Stimulated activated CD8-positive, alpha-beta memory T cell treated with anti-CD3 and anti-CD28 coated beads, Interleukin-2, amount 100 ng/mL, for 1 hour (primary cell): ENCODE data around the gene FRG1.
"Not testable (repeated sequence)": the region's sequence is repeated elsewhere in the genome, so short reads cannot be mapped to it uniquely, and the experiment has no call there.

Source experiments
- DNase-seq, 2 donors: peaks; one replicate each; pipeline ENCODE4 v3.0.0-alpha.2; 2020; ENCODE audit warnings: low read depth in 2 of 2

Gene FRG1

DNA sequence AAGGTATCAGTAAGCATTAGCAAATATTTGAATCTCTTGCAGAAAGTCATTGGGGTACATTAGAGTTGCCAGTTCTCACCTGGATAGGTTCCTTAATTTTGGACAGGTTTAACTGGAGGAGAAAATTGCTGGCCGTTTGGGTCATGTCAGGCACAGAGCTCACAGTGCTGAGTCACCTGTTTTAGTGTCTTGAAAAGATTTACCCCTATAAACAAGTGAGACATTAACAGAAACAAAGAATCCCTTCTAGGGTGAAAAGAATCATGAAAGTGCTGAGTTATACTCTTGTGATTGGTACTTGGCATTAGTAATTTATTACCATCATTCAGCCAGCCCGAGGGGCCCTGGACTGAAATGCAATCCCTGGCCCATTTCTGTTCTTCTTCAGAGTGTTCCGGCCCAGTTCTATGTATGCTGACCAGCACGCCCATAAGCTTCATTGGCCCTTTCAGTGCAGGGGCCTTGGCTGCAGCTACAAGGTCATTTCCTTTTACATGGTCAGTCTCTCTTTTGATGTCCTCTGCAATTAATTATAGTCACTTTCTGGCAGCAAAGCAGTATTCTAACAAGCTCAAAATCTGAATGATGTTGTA, 45.1 kb downstream of the FRG1 start:
- DNase-seq: not testable (repeated sequence)

DNA sequence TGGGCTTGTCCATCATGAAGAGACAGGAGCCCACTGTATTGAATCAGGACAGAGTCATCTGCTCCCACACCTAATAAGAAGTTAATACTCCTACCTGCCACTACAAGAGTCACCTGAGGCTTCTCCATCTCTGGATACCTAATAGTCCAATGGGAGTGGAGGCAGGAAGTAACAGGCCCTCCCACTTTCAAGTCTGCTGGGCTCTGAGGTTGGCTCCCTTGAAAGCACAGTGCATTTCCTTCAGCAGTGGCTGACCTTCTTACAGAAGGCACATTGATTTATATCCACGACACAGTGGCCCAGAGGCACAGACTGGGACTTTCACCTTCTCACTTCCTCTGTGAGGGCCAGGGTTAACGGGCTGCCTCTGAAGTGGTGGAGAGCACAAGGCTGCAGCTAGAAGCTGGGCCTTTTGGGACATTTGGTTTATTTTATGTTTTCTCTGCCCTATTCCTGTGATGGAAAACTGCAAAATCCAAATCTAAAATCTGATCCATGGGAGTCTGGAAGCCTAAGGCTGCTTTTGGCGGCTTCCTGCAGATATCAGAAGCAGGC, 48.3 kb downstream of the FRG1 start:
- DNase-seq: no peak

GRCh38 chr4:189989941-189990340, 49.3 kb downstream of the FRG1 start:
- not testable (repeated sequence) for DNase-seq
